D721Med (cell line): Measurements from ENCODE around the gene SNX6.

Experiments used
- DNase-seq: peaks from one replicate; pipeline ENCODE4 v3.0.0; 2011; ENCODE audit warnings: low spot score; ENCODE audit not compliant: insufficient read length
- FAIRE-seq: peaks from 2 replicates; lab custom pipeline; 2011; peaks lifted over from hg19 to GRCh38; lab: Jason Lieb, UNC
- TF ChIP-seq, protein P1 (sequence below): IDR thresholded peaks from 2 replicates; pipeline ENCODE4 v1.5.1; 2012; ENCODE audit warnings: mild to moderate bottlenecking, control low read depth; ENCODE audit not compliant: insufficient read depth; ENCODE audit errors: missing control alignments

Gene SNX6

GRCh38 chr14:34596891-34597290, 33.1 kb downstream of the SNX6 start:
- DNase-seq (no peak), FAIRE-seq (no peak)
- TF ChIP-seq, protein P1, sequence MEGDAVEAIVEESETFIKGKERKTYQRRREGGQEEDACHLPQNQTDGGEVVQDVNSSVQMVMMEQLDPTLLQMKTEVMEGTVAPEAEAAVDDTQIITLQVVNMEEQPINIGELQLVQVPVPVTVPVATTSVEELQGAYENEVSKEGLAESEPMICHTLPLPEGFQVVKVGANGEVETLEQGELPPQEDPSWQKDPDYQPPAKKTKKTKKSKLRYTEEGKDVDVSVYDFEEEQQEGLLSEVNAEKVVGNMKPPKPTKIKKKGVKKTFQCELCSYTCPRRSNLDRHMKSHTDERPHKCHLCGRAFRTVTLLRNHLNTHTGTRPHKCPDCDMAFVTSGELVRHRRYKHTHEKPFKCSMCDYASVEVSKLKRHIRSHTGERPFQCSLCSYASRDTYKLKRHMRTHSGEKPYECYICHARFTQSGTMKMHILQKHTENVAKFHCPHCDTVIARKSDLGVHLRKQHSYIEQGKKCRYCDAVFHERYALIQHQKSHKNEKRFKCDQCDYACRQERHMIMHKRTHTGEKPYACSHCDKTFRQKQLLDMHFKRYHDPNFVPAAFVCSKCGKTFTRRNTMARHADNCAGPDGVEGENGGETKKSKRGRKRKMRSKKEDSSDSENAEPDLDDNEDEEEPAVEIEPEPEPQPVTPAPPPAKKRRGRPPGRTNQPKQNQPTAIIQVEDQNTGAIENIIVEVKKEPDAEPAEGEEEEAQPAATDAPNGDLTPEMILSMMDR, result no peak

DNA sequence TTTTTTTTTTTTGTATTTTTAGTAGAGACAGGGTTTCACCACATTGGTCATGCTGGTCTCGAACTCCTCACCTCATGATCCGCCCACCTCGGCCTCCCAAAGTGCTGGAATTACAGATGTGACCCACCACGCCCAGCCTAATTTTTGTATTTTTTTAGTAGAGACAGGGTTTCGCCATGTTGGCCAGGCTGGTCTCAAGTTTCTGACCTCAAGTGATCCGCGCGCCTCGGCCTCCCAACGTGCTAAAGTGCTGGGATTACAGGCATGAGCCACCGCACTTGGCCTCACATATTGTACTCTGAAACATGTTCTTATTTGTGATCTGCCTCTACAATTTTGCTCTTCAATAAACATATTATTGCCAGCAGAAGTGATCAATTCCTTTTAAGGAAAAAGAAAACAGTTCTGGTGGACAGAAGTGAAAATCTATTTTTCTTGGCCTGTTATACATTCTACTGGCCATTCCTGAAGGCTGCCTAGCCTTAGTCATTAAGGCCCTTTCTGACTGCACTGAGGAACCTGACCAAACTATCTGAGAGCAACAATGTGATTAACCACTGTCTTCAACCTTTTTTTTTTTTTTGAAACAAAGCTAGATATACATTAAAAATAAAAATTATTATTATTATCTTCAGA, 36.1 kb downstream of the SNX6 start:
- FAIRE-seq (no peak), DNase-seq (no peak)
- TF ChIP-seq, protein P1, result no peak

- FAIRE-seq, result no peak
- DNase-seq, result no peak
- TF ChIP-seq, protein P1, result no peak
These were observed 37.3 kb downstream of the SNX6 start for GRCh38 chr14:34592623-34593022.

- TF ChIP-seq, protein P1, result no peak
- FAIRE-seq (no peak), DNase-seq (no peak)
These were observed 46.4 kb downstream of the SNX6 start for GRCh38 chr14:34583525-34583924.

DNA sequence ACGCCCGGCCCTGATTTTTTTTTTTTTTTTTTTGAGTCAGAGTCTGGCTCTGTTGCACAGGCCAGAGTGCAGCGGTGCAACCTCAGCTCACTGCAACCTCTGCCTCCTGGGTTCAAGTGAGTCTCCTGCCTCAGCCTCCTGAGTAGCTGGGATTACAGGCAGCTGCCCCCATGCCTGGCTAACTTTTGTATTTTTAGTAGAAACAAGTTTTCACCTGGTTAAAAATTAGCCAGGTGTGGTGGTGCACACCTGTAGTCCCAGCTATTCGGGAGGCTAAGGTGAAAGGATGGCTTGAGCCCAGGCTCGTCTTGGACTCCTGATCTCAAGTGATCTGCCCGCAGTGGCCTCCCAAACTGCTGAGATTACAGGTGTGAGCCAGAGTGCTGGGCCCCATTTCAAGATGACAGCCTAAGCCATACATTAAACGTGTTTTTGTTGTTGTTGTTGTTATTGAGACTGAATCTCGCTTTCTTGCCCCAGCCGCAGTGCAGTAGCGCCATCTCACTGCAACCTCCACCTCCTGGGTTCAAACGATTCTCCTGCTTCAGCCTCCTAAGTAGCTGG, 47.7 kb downstream of the SNX6 start:
- FAIRE-seq (no peak), DNase-seq (no peak)
- TF ChIP-seq, protein P1, result no peak

DNA sequence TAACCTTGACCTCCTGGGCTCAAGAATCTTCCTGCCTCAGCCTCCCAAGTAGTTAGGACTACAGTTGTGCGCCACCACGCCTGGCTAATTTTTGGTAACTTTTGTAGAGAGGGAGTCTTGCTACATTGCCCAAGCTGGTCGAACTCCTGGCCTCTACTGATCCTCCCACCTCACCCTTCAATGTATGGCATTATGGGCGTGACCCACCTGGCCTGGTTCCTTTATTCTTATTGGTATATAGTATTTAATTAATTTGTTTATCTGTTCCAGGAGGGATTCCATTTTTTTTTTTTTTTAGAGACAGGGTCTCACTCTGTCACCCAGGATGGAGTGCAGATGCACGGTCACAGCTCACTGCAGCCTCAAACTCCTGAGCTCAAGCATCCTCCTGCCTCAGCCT, 49.6 kb downstream of the SNX6 start:
- FAIRE-seq, result no peak
- TF ChIP-seq, protein P1, result no peak
- no peak for DNase-seq

DNA sequence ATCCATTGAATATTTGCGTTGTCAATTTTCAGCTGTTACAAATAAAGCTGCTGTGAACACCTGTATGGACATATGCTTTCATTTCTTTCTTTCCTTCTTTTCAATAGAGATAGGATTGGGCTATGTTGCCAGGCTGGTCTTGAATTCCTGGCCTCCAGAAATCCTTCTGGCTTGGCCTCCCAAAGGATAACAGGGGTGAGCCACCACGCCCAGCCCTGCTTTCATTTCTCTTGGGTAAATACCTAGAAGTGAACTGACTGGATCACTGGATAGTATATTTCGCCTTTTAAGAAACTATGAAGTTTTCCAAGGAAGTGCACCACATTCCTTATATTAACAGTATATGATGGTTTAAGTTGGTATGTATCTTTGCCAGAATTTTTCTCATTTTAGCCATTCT, 58.2 kb downstream of the SNX6 start:
- FAIRE-seq, result no peak
- DNase-seq, result no peak
- TF ChIP-seq, protein P1, result no peak
